MG63 (cell line): ENCODE data around the gene TTYH2. TPM values are rescaled to one million over a fixed set of nuclear protein-coding genes. Genes with fewer than 3 reads are reported as not detected.
A peak's percentile ranks its signal among the peaks of the same experiment; 100 is the strongest.
"Not testable (repeated sequence)": the region's sequence is repeated elsewhere in the genome, so short reads cannot be mapped to it uniquely, and the experiment has no call there.

ENCODE experiments used
- DNase-seq: peaks from one replicate; pipeline ENCODE4 v3.0.0-alpha.2; 2020
- H3K27me3 ChIP-seq: fragments of 250-450 bp; sonication (Bioruptor Pico); 2 replicates; pipeline ENCODE4 v1.5.1; 2020; ENCODE audit warnings: mild to moderate bottlenecking, moderate library complexity
- H3K36me3 ChIP-seq: fragments of 250-450 bp; sonication (Bioruptor Pico); 2 replicates; pipeline ENCODE4 v1.5.1; 2020; ENCODE audit warnings: mild to moderate bottlenecking, moderate library complexity
- H3K4me3 ChIP-seq: fragments of 250-450 bp; sonication (Bioruptor Pico); 2 replicates; pipeline ENCODE4 v1.5.1; 2020; ENCODE audit warnings: mild to moderate bottlenecking, moderate library complexity
- H3K9me3 ChIP-seq: fragments of 250-450 bp; sonication (Bioruptor Pico); 2 replicates; pipeline ENCODE4 v1.5.1; 2020; ENCODE audit warnings: mild to moderate bottlenecking, moderate library complexity
- total RNA-seq: library from RNA; depleted of rRNA; stranded (reverse); fragments of >200 nt; shearing (Covaris generic); gene quantifications from 2 replicates; pipeline ENCODE4 v1.2.3, GENCODE V29; 2014; ENCODE audit warnings: low replicate concordance

Gene TTYH2
- total RNA-seq, 1 experiment from 2014 or later = 1.9 TPM

DNA sequence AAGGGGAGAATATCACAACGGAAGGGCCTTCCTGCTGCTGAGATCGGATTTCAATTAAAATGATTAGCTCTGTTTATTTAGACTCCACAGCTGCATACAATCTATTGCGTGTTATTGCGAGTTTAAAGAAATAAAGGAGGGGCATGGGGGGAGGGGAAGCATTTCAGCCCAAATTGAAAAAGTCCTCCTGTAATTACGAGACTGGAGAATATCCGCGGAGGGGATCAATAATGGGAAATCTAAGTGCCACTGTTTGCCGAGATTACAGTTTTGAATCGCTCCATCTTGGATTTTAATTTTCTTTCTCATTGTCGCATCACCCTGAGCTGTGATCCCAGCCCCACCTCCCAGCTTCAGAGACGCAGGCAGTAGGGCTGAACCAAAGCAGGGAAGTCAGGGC lies 25.6 kb upstream of the TTYH2 start:
- H3K9me3 ChIP-seq = no peaks in the 10 kb centered on the region
- no peak for DNase-seq
- peaks cover 7% of the 10 kb centered on the region for H3K27me3 ChIP-seq
- no peak overlapping the region for H3K4me3 ChIP-seq
- H3K36me3 ChIP-seq = no peaks in the 10 kb centered on the region

DNA sequence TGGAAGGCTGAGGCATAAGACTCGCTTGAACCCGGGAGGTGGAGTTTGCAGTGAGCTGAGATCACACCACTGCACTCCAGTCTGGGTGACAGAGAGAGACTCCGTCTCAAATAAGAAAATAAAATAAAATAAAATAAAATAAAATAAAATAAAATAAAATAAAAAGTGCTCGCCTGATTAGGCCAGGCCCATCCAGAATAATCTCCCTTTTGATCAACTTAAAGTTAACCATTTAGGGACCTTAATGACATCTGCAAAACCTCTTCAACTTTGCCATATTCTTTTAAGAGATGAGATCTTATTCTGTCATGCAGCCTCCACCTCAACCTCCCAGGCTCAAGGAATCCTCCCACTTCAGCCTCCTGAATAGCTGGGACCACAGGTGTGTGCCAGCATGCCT lies 24.7 kb upstream of the TTYH2 start:
- H3K36me3 ChIP-seq, DNase-seq, H3K4me3 ChIP-seq, H3K27me3 ChIP-seq, H3K9me3 ChIP-seq: not testable (repeated sequence)

GRCh38 chr17:74190154-74190553 lies 23.2 kb upstream of the TTYH2 start:
- Histone ChIP-seq H3K9me3 (no peaks in the 10 kb centered on the region), H3K4me3 (no peak overlapping the region), H3K27me3 (peaks cover 10% of the 10 kb centered on the region), H3K36me3 (no peaks in the 10 kb centered on the region)
- DNase-seq = no peak

DNA sequence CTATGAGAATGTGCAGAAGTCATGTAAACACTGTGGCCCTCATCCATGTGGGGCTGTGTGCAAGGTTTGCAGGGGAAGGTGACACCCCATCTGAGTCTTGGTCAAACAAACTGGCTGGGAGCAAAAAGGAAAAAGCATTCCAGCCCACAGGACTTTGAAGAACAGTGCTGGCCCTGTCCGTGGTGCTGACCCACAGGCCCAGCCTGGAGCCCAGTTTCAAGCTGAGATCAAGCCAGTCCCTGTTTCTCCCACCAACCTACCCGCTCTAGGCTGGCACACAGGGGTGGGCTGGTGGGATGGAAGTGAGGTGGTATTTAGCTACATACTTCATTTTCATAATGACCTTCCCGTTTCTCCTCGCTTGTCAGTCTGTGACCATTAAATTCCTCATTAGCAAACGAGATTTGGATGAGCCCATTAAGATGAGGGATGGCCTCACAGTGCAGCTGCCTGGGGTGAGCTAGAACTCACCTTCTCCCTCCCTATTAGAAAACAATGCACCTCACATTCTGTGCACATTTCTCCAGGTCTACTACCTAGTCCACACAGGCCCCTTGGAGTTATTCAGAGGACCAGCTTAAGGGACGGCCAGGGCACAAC lies 22.5 kb upstream of the TTYH2 start:
- no peak overlapping the region for H3K4me3 ChIP-seq
- DNase-seq = no peak
- H3K36me3 ChIP-seq = no peaks in the 10 kb centered on the region
- no peaks in the 10 kb centered on the region for H3K9me3 ChIP-seq
- peaks cover 9% of the 10 kb centered on the region for H3K27me3 ChIP-seq

- Histone ChIP-seq H3K4me3 (no peak overlapping the region), H3K9me3 (no peaks in the 10 kb centered on the region), H3K36me3 (no peaks in the 10 kb centered on the region), H3K27me3 (peaks cover 12% of the 10 kb centered on the region)
- no peak for DNase-seq
Observed at GRCh38 chr17:74192950-74193781, 20.2 kb upstream of the TTYH2 start.

- Histone ChIP-seq H3K4me3 (no peak overlapping the region), H3K27me3 (peaks cover 9% of the 10 kb centered on the region; the same call in 1 of the 2 replicates), H3K36me3 (no peaks in the 10 kb centered on the region), H3K9me3 (no peaks in the 10 kb centered on the region)
- DNase-seq = no peak
Observed at GRCh38 chr17:74194682-74195081, 18.7 kb upstream of the TTYH2 start.

- Histone ChIP-seq H3K27me3 (peaks cover 23% of the 10 kb centered on the region), H3K4me3 (no peak overlapping the region), H3K36me3 (no peaks in the 10 kb centered on the region), H3K9me3 (no peaks in the 10 kb centered on the region)
- DNase-seq = no peak
Observed at GRCh38 chr17:74196541-74197317, 16.6 kb upstream of the TTYH2 start.

- Histone ChIP-seq H3K4me3 (no peak overlapping the region), H3K27me3 (peaks cover 34% of the 10 kb centered on the region), H3K36me3 (no peaks in the 10 kb centered on the region), H3K9me3 (no peaks in the 10 kb centered on the region)
- DNase-seq = no peak
Observed at GRCh38 chr17:74197801-74198200, 15.6 kb upstream of the TTYH2 start.

DNA sequence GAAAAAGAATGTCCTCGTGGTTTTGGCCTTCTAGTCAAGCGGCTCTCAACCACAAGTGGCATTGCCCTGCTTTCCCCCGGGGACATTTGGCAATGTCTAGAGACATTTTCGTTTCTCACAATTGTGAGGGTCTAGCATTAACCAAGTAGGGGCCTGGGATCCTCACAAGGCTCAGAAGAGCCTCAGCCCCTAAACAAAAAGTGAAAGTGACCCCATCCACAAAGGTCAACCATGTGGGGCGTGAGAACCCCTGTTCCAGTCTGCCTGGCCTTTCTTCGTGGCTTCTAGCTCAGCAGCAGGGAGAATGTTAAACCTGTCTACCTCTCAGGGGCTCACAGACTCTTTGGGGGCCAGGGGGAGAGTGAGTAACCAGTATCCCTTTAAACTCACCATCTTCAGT lies 14.7 kb upstream of the TTYH2 start:
- Histone ChIP-seq H3K4me3 (no peak overlapping the region), H3K27me3 (peaks cover 38% of the 10 kb centered on the region), H3K36me3 (peaks cover under 1% of the 10 kb centered on the region), H3K9me3 (no peaks in the 10 kb centered on the region)
- DNase-seq = no peak

GRCh38 chr17:74199306-74200092 lies 13.9 kb upstream of the TTYH2 start:
- Histone ChIP-seq H3K36me3 (peaks cover 9% of the 10 kb centered on the region), H3K27me3 (peaks cover 38% of the 10 kb centered on the region), H3K9me3 (no peaks in the 10 kb centered on the region; the same call in 1 of the 2 replicates), H3K4me3 (no peak overlapping the region)
- peak; percentile 63 for DNase-seq

DNA sequence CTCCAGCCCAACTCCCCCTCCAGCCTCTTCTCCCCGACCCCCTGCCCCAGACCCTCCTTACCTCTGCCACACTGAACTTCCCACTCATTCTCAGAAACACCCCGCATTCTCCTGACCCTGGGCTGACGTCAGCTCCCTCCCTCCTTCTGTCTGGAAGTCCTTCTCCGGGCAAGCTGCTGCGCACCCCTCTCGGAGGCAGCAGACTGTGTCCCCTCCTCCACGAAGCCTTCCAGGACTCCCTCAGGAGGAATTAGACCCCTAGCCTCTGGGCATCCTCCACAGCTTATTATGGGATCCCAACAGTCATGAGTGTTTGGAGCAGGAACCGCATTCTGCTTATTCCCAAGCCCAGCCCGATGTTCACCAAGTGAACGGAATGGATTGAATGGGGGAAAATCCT lies 13.3 kb upstream of the TTYH2 start:
- H3K27me3 ChIP-seq = peaks cover 35% of the 10 kb centered on the region
- no peaks in the 10 kb centered on the region; the same call in 1 of the 2 replicates for H3K9me3 ChIP-seq
- no peak overlapping the region for H3K4me3 ChIP-seq
- H3K36me3 ChIP-seq = peaks cover 15% of the 10 kb centered on the region
- no peak for DNase-seq

- Histone ChIP-seq H3K27me3 (peaks cover 30% of the 10 kb centered on the region), H3K4me3 (no peak overlapping the region), H3K36me3 (peaks cover 26% of the 10 kb centered on the region), H3K9me3 (no peaks in the 10 kb centered on the region; the same call in 1 of the 2 replicates)
- peak; percentile 50 for DNase-seq
Observed at GRCh38 chr17:74201250-74201649, 12.1 kb upstream of the TTYH2 start.

DNA sequence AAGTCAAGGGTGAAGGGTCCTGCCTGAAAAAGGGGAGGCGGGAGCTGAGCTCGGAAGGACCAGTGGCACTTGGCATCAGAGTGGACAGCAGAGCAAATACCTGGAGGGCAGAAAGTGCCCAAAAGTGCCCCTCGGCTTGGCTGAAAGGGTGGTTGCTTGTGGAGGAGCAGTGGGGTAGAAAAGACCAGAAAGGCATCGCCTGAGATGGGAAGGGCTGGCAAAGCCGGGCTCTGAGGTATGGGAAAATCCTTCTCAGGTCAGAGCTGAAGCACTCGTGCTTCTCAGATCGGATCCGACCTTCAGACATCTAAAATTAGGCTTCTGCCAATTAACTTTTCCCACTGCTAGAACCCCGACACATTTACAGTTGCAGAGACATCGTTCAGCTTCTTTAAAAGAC lies 11.4 kb upstream of the TTYH2 start:
- Histone ChIP-seq H3K4me3 (no peak overlapping the region), H3K36me3 (peaks cover 31% of the 10 kb centered on the region), H3K9me3 (no peaks in the 10 kb centered on the region; the same call in 1 of the 2 replicates), H3K27me3 (peaks cover 30% of the 10 kb centered on the region)
- no peak for DNase-seq

- no peaks in the 10 kb centered on the region; the same call in 1 of the 2 replicates for H3K9me3 ChIP-seq
- no peak for DNase-seq
- H3K36me3 ChIP-seq = peaks cover 41% of the 10 kb centered on the region
- peaks cover 28% of the 10 kb centered on the region for H3K27me3 ChIP-seq
- H3K4me3 ChIP-seq = peak overlapping the region; percentile 99
Observed at GRCh38 chr17:74202938-74203337, 10.4 kb upstream of the TTYH2 start.

- H3K4me3 ChIP-seq = peak within 1 kb of the TSS; percentile 99
- peaks cover 28% of the 10 kb centered on the region for H3K27me3 ChIP-seq
- no peaks in the 10 kb centered on the region; the same call in 1 of the 2 replicates for H3K9me3 ChIP-seq
- H3K36me3 ChIP-seq = peaks cover 48% of the 10 kb centered on the region
- DNase-seq = peak; percentile 95
Observed at GRCh38 chr17:74203439-74204240, 9.7 kb upstream of the TTYH2 start, which contains the start of gene RPL38. TSS of gene RPL38 (plus strand) at chr17:74203678. CDS start at chr17:74203956, 278 bp downstream.

GRCh38 chr17:74204474-74204873 lies 8.9 kb upstream of the TTYH2 start:
- H3K27me3 ChIP-seq = peaks cover 28% of the 10 kb centered on the region
- peak overlapping the region; percentile 99 for H3K4me3 ChIP-seq
- H3K36me3 ChIP-seq = peaks cover 57% of the 10 kb centered on the region
- DNase-seq = no peak
- H3K9me3 ChIP-seq = no peaks in the 10 kb centered on the region; the same call in 1 of the 2 replicates
